Measurements from ENCODE around the gene UBA5. TPM values are rescaled to one million over a fixed set of nuclear protein-coding genes. Genes with fewer than 3 reads are reported as not detected.

UBA5 gene
- total and polyA plus RNA-seq, 9 of the 15 experiments (the other 6 are each of a cell fraction or from before 2014, with no cell fraction given): 8.1 to 71.1 (median 29.4) TPM

GRCh38 chr3:132722165-132723023 is 62.3 kb downstream of the UBA5 start, which contains the start of gene NPHP3 (continued):
- TF ChIP-seq E2F5 (CRISPR knock-in tag; IDR thresholded peaks at IDR 0.05) (no peak), RBM39 (optimal IDR thresholded peaks at IDR 0.05; ENCODE audit: low read depth, low read length) (no peak), ZEB2 (IDR thresholded peaks at IDR 0.05) (no peak), KDM2B (CRISPR knock-in tag; IDR thresholded peaks at IDR 0.05) (no peak), TCF7 (IDR thresholded peaks at IDR 0.05; ENCODE audit: borderline replicate concordance) (no peak), CCNT2 (IDR thresholded peaks at IDR 0.05; ENCODE audit: borderline replicate concordance, extremely low read depth, insufficient read length, low read depth, low read length) (peak; percentile 14), POU5F1 (IDR thresholded peaks at IDR 0.05; ENCODE audit: borderline replicate concordance, low read depth, low read length, partially characterized antibody) (no peak), IRF1 (CRISPR knock-in tag; IDR thresholded peaks at IDR 0.05; ENCODE audit: borderline replicate concordance) (no peak), FOXP4 (CRISPR knock-in tag; IDR thresholded peaks at IDR 0.05; ENCODE audit: borderline replicate concordance) (no peak), CREM (IDR thresholded peaks at IDR 0.05; ENCODE audit: low read depth) (no peak), CBFB (CRISPR knock-in tag; IDR thresholded peaks at IDR 0.05) (no peak), ATF1 (CRISPR knock-in tag; IDR thresholded peaks at IDR 0.05) (no peak), ATF1 (tag; IDR thresholded peaks at IDR 0.05) (no peak), CBX1 (IDR thresholded peaks at IDR 0.05; ENCODE audit: low read depth) (no peak), ATF3 (IDR thresholded peaks at IDR 0.05) (no peak), ATF3 (CRISPR knock-in tag; conservative IDR thresholded peaks at IDR 0.05) (no peak), SNAPC5 (CRISPR knock-in tag; IDR thresholded peaks at IDR 0.05) (no peak), KDM5B (IDR thresholded peaks at IDR 0.05; ENCODE audit: insufficient replicate concordance, low read depth, low read length) (peak; percentile 51), E2F1 (CRISPR knock-in tag; IDR thresholded peaks at IDR 0.05) (no peak), MIER1 (IDR thresholded peaks at IDR 0.05; ENCODE audit: low read depth) (no peak), FIP1L1 (IDR thresholded peaks at IDR 0.05; ENCODE audit: low read depth, low read length, poor library complexity, severe bottlenecking) (no peak)

Measured in K562 (cell line).